Neutrophil (primary cell): Measurements from ENCODE around the gene RRM1.
"Not testable (repeated sequence)": the region's sequence is repeated elsewhere in the genome, so short reads cannot be mapped to it uniquely, and the experiment has no call there.

Experiments
- H3K27ac ChIP-seq: fragments of 200-600 bp; sonication (generic); 2 replicates; pipeline ENCODE4 v1.5.1; 2016; ENCODE audit warnings: mild to moderate bottlenecking, moderate library complexity
- H3K27me3 ChIP-seq: fragments of 200-600 bp; sonication (generic); 2 replicates; pipeline ENCODE4 v1.6.0; 2016; ENCODE audit warnings: mild to moderate bottlenecking
- H3K36me3 ChIP-seq: fragments of 200-600 bp; sonication (generic); 2 replicates; pipeline ENCODE4 v1.5.1; 2017
- H3K4me1 ChIP-seq, 2 experiments: fragments of 200-600 bp in 1 of 2; sonication (generic) in 1 of 2; 1 replicate in 1 of 2; 2 replicates in 1 of 2; pipeline versions ENCODE4 v1.5.1 to v1.6.1; 2013 to 2016; ENCODE audit warnings: low read depth in 1 of 2, low read length in 1 of 2, mild to moderate bottlenecking in 1 of 2, moderate library complexity in 1 of 2; ENCODE audit not compliant: control insufficient read depth in 1 of 2, insufficient read depth in 1 of 2
- H3K4me3 ChIP-seq, 2 experiments: fragments of 200-600 bp in 1 of 2; sonication (generic) in 1 of 2; 1 replicate in 1 of 2; 2 replicates in 1 of 2; pipeline ENCODE4 v1.5.1; 2013 to 2016; ENCODE audit warnings: low read depth in 1 of 2, low read length in 1 of 2, mild to moderate bottlenecking in 1 of 2, moderate library complexity in 1 of 2
- H3K9me3 ChIP-seq: fragments of 200-600 bp; sonication (generic); 2 replicates; pipeline ENCODE4 v1.5.1; 2016
- CTCF ChIP-seq: fragments of 200-600 bp; sonication (generic); IDR thresholded peaks from 2 replicates; pipeline ENCODE4 v1.5.1; 2016; ENCODE audit warnings: antibody characterized with exemption

The RRM1 gene

DNA sequence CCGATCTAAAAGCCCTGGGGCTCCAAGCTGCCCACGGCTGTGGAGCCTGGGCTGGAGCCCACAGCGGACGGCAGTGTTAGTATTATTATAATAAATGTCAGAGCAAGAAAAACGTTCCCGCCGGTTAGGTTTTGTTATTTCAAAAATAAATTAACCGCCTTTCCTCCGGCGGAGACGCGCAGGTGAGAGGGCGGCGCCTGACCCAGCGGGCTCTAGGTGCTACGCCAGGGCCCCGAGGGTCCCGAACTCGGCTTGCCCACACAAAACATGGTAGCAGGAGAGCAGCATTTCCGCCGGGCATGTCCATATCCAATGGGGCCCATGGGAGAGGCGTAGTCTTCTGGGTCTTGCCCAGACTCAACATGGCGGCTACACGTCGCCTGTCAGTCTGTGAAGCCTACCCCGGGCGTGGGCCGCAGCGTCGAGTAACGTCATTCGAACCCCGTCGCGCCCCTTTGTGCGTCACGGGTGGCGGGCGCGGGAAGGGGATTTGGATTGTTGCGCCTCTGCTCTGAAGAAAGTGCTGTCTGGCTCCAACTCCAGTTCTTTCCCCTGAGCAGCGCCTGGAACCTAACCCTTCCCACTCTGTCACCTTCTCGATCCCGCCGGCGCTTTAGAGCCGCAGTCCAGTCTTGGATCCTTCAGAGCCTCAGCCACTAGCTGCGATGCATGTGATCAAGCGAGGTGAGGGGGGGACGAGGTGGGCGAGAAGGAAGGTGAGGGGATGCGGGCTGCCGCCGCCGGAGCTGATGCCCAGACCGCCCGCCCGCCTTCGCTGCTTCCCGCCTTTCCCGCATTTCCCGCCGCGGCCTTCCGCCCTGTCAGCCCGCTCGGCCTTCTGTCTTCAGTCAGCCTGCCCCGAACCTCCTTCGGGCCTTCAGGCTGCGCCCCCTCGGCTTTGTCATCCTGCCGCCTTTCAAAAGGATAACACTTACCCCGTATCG, at the start of gene RRM1:
Gene RRM1, plus strand, starts transcription at position 452 of the 944 bp plus-strand sequence. Its CDS starts 214 bp downstream, at position 666.
- Histone ChIP-seq H3K4me3 (peak within 1 kb of the TSS; percentile 63 to 82), H3K27ac (peak within 1 kb of the TSS; percentile 71), H3K4me1 (peaks cover 17 to 20% of the 10 kb centered on the region in 2 experiments), H3K27me3 (no peaks in the 10 kb centered on the region), H3K36me3 (peaks cover 30% of the 10 kb centered on the region), H3K9me3 (no peaks in the 10 kb centered on the region)
- TF ChIP-seq CTCF = no peak

DNA sequence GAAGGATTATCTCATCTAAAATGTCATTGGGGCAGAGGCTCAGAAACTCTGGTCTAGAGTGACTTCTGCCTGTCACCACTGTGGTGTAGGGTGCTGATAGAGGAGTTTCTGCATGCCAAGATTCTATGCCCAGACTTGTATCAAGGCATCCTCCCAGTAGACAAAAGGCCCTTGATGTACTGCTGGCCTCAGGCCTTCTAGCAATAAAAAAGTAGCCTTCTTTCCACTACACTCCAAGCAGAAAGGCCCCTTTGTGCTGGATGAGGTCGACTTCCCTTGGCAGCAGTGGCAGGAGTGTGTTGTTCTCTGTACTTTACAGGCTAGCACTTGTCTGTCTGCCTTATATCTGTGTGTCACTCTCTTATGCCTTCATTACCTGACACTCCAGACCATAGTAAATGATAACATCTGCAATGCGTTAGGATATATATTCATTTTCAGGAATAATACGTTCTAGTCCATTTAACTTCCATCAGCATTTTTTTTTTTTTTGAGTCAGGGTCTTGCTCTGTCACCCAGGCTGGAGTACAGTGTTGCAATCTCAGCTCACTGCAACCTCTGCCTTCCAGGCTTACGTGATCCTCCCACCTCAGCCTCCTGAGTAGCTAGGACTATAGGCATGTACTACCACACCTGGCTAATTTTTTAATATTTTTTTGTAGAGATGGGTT, 49.5 kb upstream of the RRM1 start:
- H3K9me3 ChIP-seq = no peaks in the 10 kb centered on the region
- H3K4me1 ChIP-seq = peaks cover 15 to 18% of the 10 kb centered on the region in 2 experiments
- H3K36me3 ChIP-seq = no peaks in the 10 kb centered on the region
- H3K27me3 ChIP-seq = no peaks in the 10 kb centered on the region
- no peak for TF ChIP-seq CTCF
- H3K27ac ChIP-seq = peak overlapping the region; percentile 36
- no peak overlapping the region for H3K4me3 ChIP-seq

GRCh38 chr11:4048340-4048739, 46.3 kb upstream of the RRM1 start:
- Histone ChIP-seq H3K4me3 (no peak overlapping the region), H3K27ac (peak overlapping the region; percentile 7), H3K27me3 (no peaks in the 10 kb centered on the region), H3K4me1 (peaks cover 29 to 32% of the 10 kb centered on the region in 2 experiments), H3K36me3 (no peaks in the 10 kb centered on the region), H3K9me3 (no peaks in the 10 kb centered on the region)
- no peak for TF ChIP-seq CTCF

- H3K4me3 ChIP-seq = no peak overlapping the region
- H3K9me3 ChIP-seq = no peaks in the 10 kb centered on the region
- H3K36me3 ChIP-seq = no peaks in the 10 kb centered on the region
- H3K27me3 ChIP-seq = no peaks in the 10 kb centered on the region
- peak overlapping the region; percentile 71 for H3K27ac ChIP-seq
- TF ChIP-seq CTCF = no peak
- peaks cover 29 to 32% of the 10 kb centered on the region in 2 experiments for H3K4me1 ChIP-seq
These were observed 45.6 kb upstream of the RRM1 start for GRCh38 chr11:4049006-4049405.

DNA sequence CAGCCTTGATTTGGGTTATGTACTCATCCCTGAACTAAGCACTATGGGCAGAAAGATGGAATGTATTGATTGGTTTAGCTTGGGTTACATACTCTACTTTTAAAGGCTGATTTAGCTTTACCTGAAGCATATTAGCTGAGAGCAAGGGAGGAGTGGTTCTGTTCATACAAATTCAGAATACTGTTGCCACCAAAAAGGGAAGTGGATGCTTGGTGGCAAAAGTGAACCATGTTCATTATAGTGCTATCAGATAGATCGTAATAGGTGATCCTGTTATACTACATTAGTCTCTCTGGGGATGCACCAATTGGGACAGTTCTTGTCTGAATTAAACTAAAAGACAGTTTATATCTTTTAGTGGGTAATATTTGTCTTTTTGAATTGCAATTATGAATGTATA, 44.5 kb upstream of the RRM1 start:
- peak overlapping the region; percentile 71 for H3K27ac ChIP-seq
- TF ChIP-seq CTCF = no peak
- peaks cover 2% of the 10 kb centered on the region for H3K36me3 ChIP-seq
- H3K27me3 ChIP-seq = no peaks in the 10 kb centered on the region
- no peak overlapping the region for H3K4me3 ChIP-seq
- H3K9me3 ChIP-seq = no peaks in the 10 kb centered on the region
- H3K4me1 ChIP-seq = peaks cover 29 to 32% of the 10 kb centered on the region in 2 experiments

- H3K27me3 ChIP-seq, H3K9me3 ChIP-seq, H3K27ac ChIP-seq, H3K4me3 ChIP-seq: not testable (repeated sequence)
- peaks cover 25% of the 10 kb centered on the region for H3K36me3 ChIP-seq
- H3K4me1 ChIP-seq = peaks cover 32% of the 10 kb centered on the region in 2 experiments
These were observed 41.4 kb upstream of the RRM1 start for GRCh38 chr11:4053200-4053599.
